Right lobe of liver (tissue), 6 donors: ENCODE measurements around the gene DHRSX. TPM values are rescaled to one million over a fixed set of nuclear protein-coding genes. Genes with fewer than 3 reads are reported as not detected.
A peak's percentile ranks its signal among the peaks of the same experiment; 100 is the strongest.

Experiments
- ATAC-seq, 4 donors: fragments of 200-7000 bp; cut with Tn5 transposase; one replicate each; pipeline ENCODE4 v1.9.1; 2020; ENCODE audit warnings: mild to moderate bottlenecking in 4 of 4, moderate library complexity in 4 of 4
- DNase-seq, 3 donors: peaks; one replicate each; pipeline ENCODE4 v3.0.0-alpha.2; 2020
- H3K27ac ChIP-seq, 3 donors: fragments of 200-600 bp; one replicate each; pipeline ENCODE4 v1.8.0; 2022
- H3K27me3 ChIP-seq, 2 donors: fragments of 200-600 bp; one replicate each; pipeline ENCODE4 v1.8.0; 2022
- H3K36me3 ChIP-seq, 4 donors: fragments of 200-600 bp; sonication (generic) in 1 of 4; one replicate each; pipeline versions ENCODE4 v1.5.1 to v1.8.0; 2017 to 2022; ENCODE audit warnings: control low read depth in 1 of 4
- H3K4me1 ChIP-seq, 4 donors: fragments of 200-600 bp; sonication (generic) in 1 of 4; one replicate each; pipeline versions ENCODE4 v1.5.1 to v1.8.0; 2017 to 2022; ENCODE audit warnings: control low read depth in 1 of 4
- H3K4me3 ChIP-seq, 3 donors: fragments of 200-600 bp; one replicate each; pipeline ENCODE4 v1.8.0; 2022
- H3K9me3 ChIP-seq, 4 donors: fragments of 200-600 bp; sonication (generic) in 1 of 4; one replicate each; pipeline versions ENCODE4 v1.5.1 to v1.8.0; 2017 to 2022; ENCODE audit warnings: control low read depth in 1 of 4
- CTCF ChIP-seq, 4 donors: fragments of 200-600 bp in 3 of 4; fragments of 450-650 bp in 1 of 4; IDR thresholded peaks; one replicate each; pipeline versions ENCODE4 v1.5.1 to v1.8.0; 2016 to 2022; ENCODE audit warnings: antibody characterized with exemption in 4 of 4, mild to moderate bottlenecking in 2 of 4
- POLR2A ChIP-seq: fragments of 450-650 bp; IDR thresholded peaks from one replicate; pipeline ENCODE4 v1.6.1; 2017; ENCODE audit warnings: antibody characterized with exemption, mild to moderate bottlenecking
- WGBS: methylation state at CpG from one replicate; pipeline ENCODE4 v1.1.6; 2018; ENCODE audit warnings: low coverage, low lambda C conversion rate; ENCODE audit not compliant: insufficient coverage; ENCODE audit errors: missing lambda C conversion rate; 5-methylcytosine and 5-hydroxymethylcytosine counted together
- intact Hi-C, 2 donors: fragments of 100-400 bp; cut with DNase I; formaldehyde crosslinking; loops; one replicate each; pipeline versions ENCODE4 v1.11.2 to v1.14.1; 2022
- total RNA-seq, 6 experiments: library from RNA; depleted of rRNA in 2 of 6; stranded (reverse); fragments of >200 nt in 2 of 6; fragmentation: NEBNext Ultra II Directional in 3 of 6; extraction: Animal tissue kit (Norgen Biotek cat#: 25700) in 3 of 6; gene quantifications; one replicate each; pipeline versions ENCODE4 v1.1.0 to v1.2.4, GENCODE V29; 2016 to 2023
- donor health status: DM: no; HTN: yes; CAD: no.
- donor health status: DM: no; HTN: no; CAD: no.
- donor health status: DM: no; HTN: no; CAD: no.
- donor health status: DM: no; HTN: yes; CAD: no.
- donor health status: DM: no; HTN: yes; CAD: no.

DHRSX gene
- total RNA-seq, 6 experiments from 2014 or later: 15.6 to 34.5 (median 29.0) TPM

- Histone ChIP-seq H3K27ac (no peak overlapping the region), H3K36me3 (no peaks in the 10 kb centered on the region), H3K4me1 (no peaks in the 10 kb centered on the region), H3K4me3 (no peak overlapping the region), H3K27me3 (no peaks in the 10 kb centered on the region), H3K9me3 (no peaks in the 10 kb centered on the region)
- ATAC-seq: no peak
- intact Hi-C loops: no loop called here
- 45% methylated on average over 4 of the region's 6 CpGs for WGBS
- TF ChIP-seq CTCF (IDR thresholded peaks at IDR 0.05): no peak
- TF ChIP-seq POLR2A: no peak
- DNase-seq: no peak
Measured at GRCh38 chrX:2513121-2513664, 12.4 kb upstream of the DHRSX start.

DNA sequence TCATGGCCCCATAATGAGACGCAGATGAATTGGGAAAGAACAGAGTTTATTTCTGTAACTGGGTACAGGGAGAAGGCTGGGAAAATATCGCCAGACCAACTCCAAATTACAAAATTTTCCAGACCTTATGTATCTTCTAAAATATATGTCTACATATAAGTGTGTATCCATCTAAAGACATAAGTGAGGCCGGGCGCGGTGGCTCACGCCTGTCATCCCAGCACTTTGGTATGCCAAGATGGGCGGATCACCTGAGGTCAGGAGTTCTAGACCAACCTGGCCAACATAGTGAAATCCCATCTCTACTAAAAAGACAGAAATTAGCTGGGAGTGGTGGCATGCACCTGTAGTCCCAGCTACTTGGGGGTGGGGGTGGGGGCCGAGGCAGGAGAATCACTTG, 11.7 kb upstream of the DHRSX start:
- Histone ChIP-seq H3K9me3 (no peaks in the 10 kb centered on the region), H3K4me3 (no peak overlapping the region), H3K27ac (no peak overlapping the region), H3K27me3 (no peaks in the 10 kb centered on the region), H3K4me1 (no peaks in the 10 kb centered on the region), H3K36me3 (no peaks in the 10 kb centered on the region)
- TF ChIP-seq POLR2A (no peak), CTCF (IDR thresholded peaks at IDR 0.05) (no peak)
- DNase-seq (peak in 1 of 3 donors; percentile 31), ATAC-seq (no peak)
- WGBS: 78% methylated on average over 7 of the region's 8 CpGs
- intact Hi-C loops: no loop called here

DNA sequence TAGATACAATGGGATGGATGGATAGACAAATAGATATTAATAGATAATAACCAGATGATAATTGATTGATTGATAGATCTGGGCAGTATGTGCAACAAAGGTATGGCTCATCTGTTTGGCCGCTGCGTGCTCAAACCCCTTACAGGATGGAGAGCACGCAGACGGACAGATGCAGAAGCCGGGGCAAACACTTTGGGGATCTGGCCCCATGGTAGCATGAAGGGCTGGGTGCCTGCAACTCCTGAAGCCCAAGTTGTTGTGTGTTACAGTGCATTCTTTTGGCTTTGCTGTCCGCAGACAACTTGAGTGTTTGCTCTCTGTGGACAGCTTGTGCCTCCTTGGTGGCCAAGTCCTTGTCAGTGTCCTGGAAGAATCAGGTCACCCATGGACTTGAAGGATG, 10.6 kb upstream of the DHRSX start:
- Histone ChIP-seq H3K27me3 (no peaks in the 10 kb centered on the region), H3K4me3 (no peak overlapping the region), H3K36me3 (no peaks in the 10 kb centered on the region), H3K27ac (no peak overlapping the region), H3K9me3 (no peaks in the 10 kb centered on the region), H3K4me1 (no peaks in the 10 kb centered on the region)
- ATAC-seq (no peak), DNase-seq (peak in 1 of 3 donors; percentile 28)
- TF ChIP-seq CTCF (IDR thresholded peaks at IDR 0.05) (no peak), POLR2A (no peak)
- no CpG with 5 or more reads among the region's 6 CpGs for WGBS
- intact Hi-C loops: no loop called here

- no peak for DNase-seq
Measured at GRCh38 chrX:2508648-2509335, 8.0 kb upstream of the DHRSX start.

More at GRCh38 chrX:2508648-2509335, 8.0 kb upstream of the DHRSX start:
- no peaks in the 10 kb centered on the region for H3K4me1 ChIP-seq
- no peak for TF ChIP-seq POLR2A
- no peak for TF ChIP-seq CTCF (IDR thresholded peaks at IDR 0.05)
- no peak overlapping the region for H3K27ac ChIP-seq
- no peaks in the 10 kb centered on the region for H3K9me3 ChIP-seq
- intact Hi-C loops: no loop called here
- WGBS: 70% methylated on average over 9 of the region's 9 CpGs
- no peak overlapping the region for H3K4me3 ChIP-seq
- no peaks in the 10 kb centered on the region for H3K36me3 ChIP-seq
- H3K27me3 ChIP-seq: no peaks in the 10 kb centered on the region
- no peak for ATAC-seq
